Mesodermal cell (in vitro differentiated cells): ENCODE results near the gene JOSD1.
A peak's percentile ranks its signal among the peaks of the same experiment; 100 is the strongest.

Source experiments
- H3K27ac ChIP-seq: 2 replicates; pipeline ENCODE4 v1.7.0; 2013; ENCODE audit warnings: mild to moderate bottlenecking, low read depth, low read length, moderate library complexity; ENCODE audit not compliant: severe bottlenecking
- H3K36me3 ChIP-seq: 2 replicates; pipeline ENCODE4 v1.7.1; 2013; ENCODE audit warnings: mild to moderate bottlenecking, low read length, moderate library complexity; ENCODE audit not compliant: control insufficient read depth, insufficient read depth
- H3K4me1 ChIP-seq: one replicate; pipeline ENCODE4 v1.7.1; 2013; ENCODE audit warnings: mild to moderate bottlenecking, low read length; ENCODE audit not compliant: insufficient read depth, control insufficient read depth, poor library complexity, severe bottlenecking
- H3K4me3 ChIP-seq: 2 replicates; pipeline ENCODE4 v1.7.0; 2013; ENCODE audit warnings: low read length, control low read depth, mild to moderate bottlenecking; ENCODE audit not compliant: insufficient read depth, poor library complexity, severe bottlenecking; ENCODE audit errors: extremely low read depth
- H3K9me3 ChIP-seq: 2 replicates; pipeline ENCODE4 v1.7.1; 2013; ENCODE audit warnings: mild to moderate bottlenecking, low read length, moderate library complexity; ENCODE audit not compliant: control insufficient read depth
- WGBS, 2 experiments: methylation state at CpG; one replicate each; pipeline ENCODE4 v1.1.5; 2013; ENCODE audit warnings: missing lambda C conversion rate in 2 of 2; ENCODE audit not compliant: insufficient coverage in 2 of 2; 5-methylcytosine and 5-hydroxymethylcytosine counted together

The JOSD1 gene

DNA sequence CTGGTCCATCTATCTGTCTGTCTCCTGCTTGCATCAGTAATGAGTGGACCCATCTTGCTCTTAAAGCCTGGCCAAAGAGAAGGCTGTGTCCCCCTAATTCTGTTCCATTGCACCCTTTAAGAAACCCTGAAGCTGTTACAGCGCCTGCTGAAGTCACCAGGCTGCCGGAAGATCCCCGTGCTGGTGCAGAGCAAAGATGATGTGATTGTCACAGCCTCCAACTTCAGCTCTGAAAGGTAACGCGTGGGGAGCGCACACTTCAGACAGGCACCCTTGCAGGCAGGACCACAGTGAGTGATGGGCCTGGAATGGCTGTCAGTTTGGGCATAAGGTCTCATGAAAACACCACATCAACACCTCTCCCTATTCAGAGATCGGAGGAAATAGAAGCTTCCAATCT lies 23.4 kb upstream of the JOSD1 start:
- Histone ChIP-seq H3K27ac (no peak overlapping the region), H3K36me3 (peaks cover 92% of the 10 kb centered on the region), H3K4me3 (no peak overlapping the region), H3K4me1 (no peaks in the 10 kb centered on the region), H3K9me3 (no peaks in the 10 kb centered on the region)
- WGBS, 2 experiments, result 91 to 97% methylated on average over 6 of the region's 7 CpGs

DNA sequence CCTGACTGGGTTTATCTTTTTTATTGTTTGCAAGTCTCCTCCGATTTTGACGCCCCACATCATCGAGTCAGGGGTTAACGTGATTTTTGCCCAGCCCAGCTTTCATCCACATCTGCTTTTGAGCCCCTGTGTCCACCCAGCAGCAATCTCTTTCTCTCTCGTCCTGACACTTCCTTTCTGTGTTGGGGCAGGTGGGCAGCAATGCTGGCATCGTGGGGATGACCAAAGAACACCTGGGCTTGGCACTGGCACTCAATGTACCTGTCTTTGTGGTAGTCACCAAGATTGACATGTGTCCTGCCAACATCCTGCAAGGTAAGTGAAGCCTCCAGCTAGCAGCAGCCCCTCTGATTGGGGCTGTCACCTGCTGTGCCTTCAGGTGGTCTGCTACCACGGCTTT lies 20.8 kb upstream of the JOSD1 start:
- 97 to 100% methylated on average over 5 of the region's 7 CpGs for WGBS, 2 experiments
- H3K27ac ChIP-seq, result no peak overlapping the region
- H3K4me1 ChIP-seq, result peaks cover 19% of the 10 kb centered on the region
- no peak overlapping the region for H3K4me3 ChIP-seq
- H3K36me3 ChIP-seq, result peaks cover 85% of the 10 kb centered on the region
- H3K9me3 ChIP-seq, result no peaks in the 10 kb centered on the region

- H3K27ac ChIP-seq, result no peak overlapping the region
- no peak overlapping the region for H3K4me3 ChIP-seq
- 90 to 93% methylated on average over 2 of the region's 3 CpGs for WGBS, 2 experiments
- H3K4me1 ChIP-seq, result peaks cover 19% of the 10 kb centered on the region
- H3K9me3 ChIP-seq, result no peaks in the 10 kb centered on the region
- peaks cover 85% of the 10 kb centered on the region for H3K36me3 ChIP-seq
Measured at GRCh38 chr22:38720350-38720749, 19.6 kb upstream of the JOSD1 start.

DNA sequence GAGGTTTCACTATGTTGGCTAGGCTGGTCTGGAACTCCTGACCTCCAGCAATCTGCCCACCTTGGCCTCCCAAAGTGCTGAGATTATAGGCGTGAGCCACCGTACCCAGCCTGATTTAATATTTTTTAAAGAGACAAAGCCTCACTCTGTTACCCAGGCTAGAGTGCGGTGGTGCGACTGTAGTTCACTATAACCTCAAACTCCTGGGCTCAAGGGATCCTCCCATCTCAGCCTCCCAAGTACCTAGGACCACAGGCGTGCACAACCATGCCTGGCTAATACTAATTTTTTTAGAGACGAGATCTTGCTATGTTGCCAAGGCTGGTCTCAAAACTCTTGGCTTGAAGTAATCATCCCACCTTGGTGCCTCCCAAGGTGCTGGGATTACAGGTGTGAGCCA lies 18.5 kb upstream of the JOSD1 start:
- WGBS, 2 experiments, result 95 to 98% methylated on average over 6 of the region's 6 CpGs
- Histone ChIP-seq H3K9me3 (no peaks in the 10 kb centered on the region), H3K4me1 (peaks cover 27% of the 10 kb centered on the region), H3K36me3 (peaks cover 81% of the 10 kb centered on the region), H3K4me3 (no peak overlapping the region), H3K27ac (no peak overlapping the region)

DNA sequence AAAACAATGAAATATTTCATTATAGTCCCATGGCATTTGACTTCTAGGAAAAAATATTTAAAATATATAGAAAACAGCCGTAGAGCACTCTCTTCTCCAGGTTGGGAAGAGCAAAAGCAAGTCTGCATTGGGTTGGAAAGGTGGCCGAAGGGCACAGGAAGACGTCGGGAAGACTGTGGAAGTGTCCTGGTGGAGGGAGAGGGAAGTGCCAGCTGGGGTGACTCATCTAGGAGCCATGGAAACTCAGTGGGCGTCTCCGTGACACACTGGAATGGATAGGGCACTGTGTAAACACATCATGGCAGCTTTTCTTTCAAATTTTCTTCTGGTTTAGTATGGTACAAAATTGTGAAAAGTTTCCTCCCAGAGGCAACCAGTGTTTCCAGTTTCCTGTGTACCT lies 17.7 kb upstream of the JOSD1 start:
- H3K36me3 ChIP-seq, result peaks cover 73% of the 10 kb centered on the region
- 53 to 57% methylated on average over 5 of the region's 6 CpGs for WGBS, 2 experiments
- peak overlapping the region; percentile 65 for H3K27ac ChIP-seq

DNA sequence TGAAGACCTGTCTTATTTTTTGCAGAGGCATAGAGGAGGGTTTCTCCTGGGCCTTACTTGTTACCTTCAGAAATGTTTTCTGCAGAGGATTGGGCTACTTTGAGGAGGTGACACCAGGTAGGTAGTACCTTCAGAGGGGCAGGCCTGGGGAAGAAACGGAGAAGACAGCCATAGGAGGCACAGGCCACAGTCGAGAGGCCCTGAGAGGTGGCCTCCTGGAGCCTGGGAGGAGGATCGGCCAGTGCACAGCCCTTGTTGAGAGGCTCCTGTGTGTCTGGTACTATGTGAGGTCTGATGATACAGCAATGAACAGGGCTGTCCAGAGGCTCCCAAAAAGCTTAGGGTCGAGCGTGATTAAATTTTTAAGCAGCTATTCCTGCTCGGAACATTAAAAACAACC lies 16.5 kb upstream of the JOSD1 start:
- Histone ChIP-seq H3K27ac (peak overlapping the region; percentile 23), H3K9me3 (no peaks in the 10 kb centered on the region), H3K4me1 (peaks cover 36% of the 10 kb centered on the region), H3K36me3 (peaks cover 65% of the 10 kb centered on the region), H3K4me3 (no peak overlapping the region)
- 96 to 98% methylated on average over 6 of the region's 6 CpGs for WGBS, 2 experiments

More for the DNA sequence above, 17.7 kb upstream of the JOSD1 start:
- Histone ChIP-seq H3K4me3 (no peak overlapping the region), H3K4me1 (peaks cover 28% of the 10 kb centered on the region), H3K9me3 (no peaks in the 10 kb centered on the region)

DNA sequence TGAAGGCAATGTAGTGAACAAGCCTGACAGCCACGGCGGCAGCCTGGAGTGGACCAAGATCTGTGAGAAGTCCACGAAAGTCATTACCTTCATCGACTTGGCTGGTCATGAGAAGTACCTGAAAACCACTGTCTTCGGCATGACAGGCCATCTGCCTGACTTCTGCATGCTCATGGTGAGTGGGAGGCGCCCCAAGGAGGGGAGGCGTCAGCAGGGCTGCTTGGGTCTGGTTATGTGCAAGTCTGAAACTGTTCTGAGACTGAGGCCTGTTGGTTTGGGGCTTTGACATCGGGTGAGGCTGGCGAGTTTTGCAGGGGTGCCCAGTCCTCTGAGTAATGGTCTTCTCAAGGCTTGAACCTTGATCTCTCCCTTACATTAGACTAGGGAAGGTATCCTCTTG lies 16.1 kb upstream of the JOSD1 start:
- Histone ChIP-seq H3K27ac (no peak overlapping the region), H3K4me1 (peaks cover 36% of the 10 kb centered on the region), H3K4me3 (no peak overlapping the region), H3K9me3 (no peaks in the 10 kb centered on the region), H3K36me3 (peaks cover 64% of the 10 kb centered on the region)
- 90 to 96% methylated on average over 7 to 8 of the region's 9 CpGs for WGBS, 2 experiments

DNA sequence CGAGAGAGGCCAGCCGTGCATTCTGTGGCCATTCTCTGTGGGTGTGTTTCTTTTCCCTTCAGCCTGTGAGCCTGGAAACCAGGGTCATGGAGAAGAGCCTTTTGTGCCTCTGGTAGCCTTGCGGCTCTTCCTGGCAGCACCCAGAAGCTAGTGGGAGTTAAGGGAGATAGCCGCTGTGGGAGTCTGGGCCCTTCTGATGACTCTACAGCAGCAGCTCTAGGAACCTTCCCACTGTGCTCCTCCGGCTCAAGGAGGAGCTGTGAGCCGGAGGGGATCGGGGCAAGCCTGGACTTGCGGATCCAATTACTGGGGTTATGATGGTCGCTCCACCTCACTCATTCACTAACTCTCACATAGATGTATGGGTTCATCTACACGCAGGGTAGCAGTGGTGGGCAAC lies 15.5 kb upstream of the JOSD1 start:
- peaks cover 59% of the 10 kb centered on the region for H3K36me3 ChIP-seq
- no peak overlapping the region for H3K27ac ChIP-seq
- H3K9me3 ChIP-seq, result no peaks in the 10 kb centered on the region
- H3K4me1 ChIP-seq, result peaks cover 36% of the 10 kb centered on the region
- H3K4me3 ChIP-seq, result no peak overlapping the region
- WGBS, 2 experiments, result 96 to 100% methylated on average over 4 to 10 of the region's 10 CpGs

DNA sequence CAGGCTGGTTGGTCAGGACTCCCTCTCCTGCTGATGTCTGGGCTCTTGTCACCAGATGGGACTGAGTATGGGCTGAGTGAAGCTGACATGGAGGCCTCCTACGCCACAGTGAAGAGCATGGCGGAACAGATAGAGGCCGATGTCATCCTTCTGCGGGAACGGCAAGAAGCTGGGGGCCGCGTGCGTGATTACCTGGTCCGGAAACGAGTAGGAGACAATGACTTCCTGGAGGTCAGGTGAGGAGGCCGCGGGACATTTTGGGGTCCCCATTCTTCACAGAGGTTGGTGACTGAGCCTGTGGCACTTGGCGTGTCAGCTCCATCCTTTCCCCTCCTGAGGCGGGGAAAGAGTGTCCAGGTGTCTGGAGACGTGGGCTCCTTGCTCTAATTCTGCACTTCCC lies 15.1 kb upstream of the JOSD1 start:
- 95% methylated on average over 14 to 15 of the region's 15 CpGs for WGBS, 2 experiments
- Histone ChIP-seq H3K27ac (no peak overlapping the region), H3K4me3 (no peak overlapping the region), H3K36me3 (peaks cover 59% of the 10 kb centered on the region), H3K9me3 (no peaks in the 10 kb centered on the region), H3K4me1 (peaks cover 36% of the 10 kb centered on the region)

GRCh38 chr22:38715176-38715764 lies 14.5 kb upstream of the JOSD1 start:
- Histone ChIP-seq H3K9me3 (no peaks in the 10 kb centered on the region), H3K36me3 (peaks cover 59% of the 10 kb centered on the region), H3K4me1 (peaks cover 36% of the 10 kb centered on the region), H3K4me3 (no peak overlapping the region), H3K27ac (no peak overlapping the region)
- 95 to 96% methylated on average over 8 to 9 of the region's 9 CpGs for WGBS, 2 experiments

GRCh38 chr22:38713921-38714320 lies 13.2 kb upstream of the JOSD1 start:
- peaks cover 58% of the 10 kb centered on the region for H3K36me3 ChIP-seq
- H3K4me1 ChIP-seq, result peaks cover 36% of the 10 kb centered on the region
- no peak overlapping the region for H3K4me3 ChIP-seq
- H3K9me3 ChIP-seq, result no peaks in the 10 kb centered on the region
- H3K27ac ChIP-seq, result no peak overlapping the region
- 87 to 92% methylated on average over 8 of the region's 8 CpGs for WGBS, 2 experiments
